NCI-H345 treated with DMSO at 0.1 percent for 48 hours (cell line): ENCODE data around the gene MSTO1.
A peak's percentile ranks its signal among the peaks of the same experiment; 100 is the strongest.
"Not testable (repeated sequence)": the region's sequence is repeated elsewhere in the genome, so short reads cannot be mapped to it uniquely, and the experiment has no call there.

Experiments
- DNase-seq: peaks from one replicate; lab custom pipeline; 2025; ENCODE audit not compliant: unreplicated experiment; lab: John Stamatoyannopoulos, UW

Gene MSTO1

GRCh38 chr1:155609515-155610256 is at the start of gene MSTO1:
TSS of gene MSTO1 (plus strand) at chr1:155610218. CDS start at chr1:155610249, 31 bp downstream.
- peak; percentile 99 for DNase-seq

GRCh38 chr1:155561779-155562580 is 48.0 kb upstream of the MSTO1 start:
- DNase-seq, result peak; percentile 75

- peak; percentile 98 for DNase-seq
These were observed 47.2 kb upstream of the MSTO1 start, which contains the start of gene ASH1L for GRCh38 chr1:155562581-155563376. TSS of gene ASH1L (minus strand) at chr1:155562803. CDS start at chr1:155521519, 41,284 bp downstream.

GRCh38 chr1:155563377-155564022 is 46.5 kb upstream of the MSTO1 start:
- DNase-seq, result not testable (repeated sequence)

GRCh38 chr1:155569988-155570592 is 39.9 kb upstream of the MSTO1 start:
- no peak for DNase-seq

GRCh38 chr1:155570593-155570990 is 39.4 kb upstream of the MSTO1 start:
- DNase-seq, result no peak

GRCh38 chr1:155574077-155574476 is 35.9 kb upstream of the MSTO1 start:
- no peak for DNase-seq

- not testable (repeated sequence) for DNase-seq
These were observed 34.4 kb upstream of the MSTO1 start for GRCh38 chr1:155575608-155576007.

GRCh38 chr1:155583846-155584245 is 26.2 kb upstream of the MSTO1 start:
- not testable (repeated sequence) for DNase-seq

- not testable (repeated sequence) for DNase-seq
These were observed 20.7 kb upstream of the MSTO1 start for GRCh38 chr1:155589282-155589681.

- not testable (repeated sequence) for DNase-seq
These were observed 19.3 kb upstream of the MSTO1 start for GRCh38 chr1:155590516-155591247.

GRCh38 chr1:155591770-155592169 is 18.2 kb upstream of the MSTO1 start:
- DNase-seq, result peak; percentile 82

- DNase-seq, result not testable (repeated sequence)
These were observed 14.0 kb upstream of the MSTO1 start for GRCh38 chr1:155595877-155596474.

GRCh38 chr1:155596864-155597263 is 13.2 kb upstream of the MSTO1 start:
- DNase-seq, result no peak

- DNase-seq, result no peak
These were observed 11.1 kb upstream of the MSTO1 start for GRCh38 chr1:155598842-155599331.

GRCh38 chr1:155599828-155600572 is 10.0 kb upstream of the MSTO1 start:
- not testable (repeated sequence) for DNase-seq

GRCh38 chr1:155607708-155608107 is 2.3 kb upstream of the MSTO1 start:
- no peak for DNase-seq

GRCh38 chr1:155608888-155609225 is 1.2 kb upstream of the MSTO1 start:
- DNase-seq, result no peak
